Measurements from ENCODE around the gene RAB11FIP2. TPM values are rescaled to one million over a fixed set of nuclear protein-coding genes. Genes with fewer than 3 reads are reported as not detected.

RAB11FIP2 gene
- total RNA-seq, 1 donor from 2014 or later = 17.4 TPM

- no peaks in the 10 kb centered on the region for H3K4me1 ChIP-seq (ENCODE audit: insufficient read depth, low read length)
- H3K27me3 ChIP-seq (ENCODE audit: insufficient read depth, low read length) = no peaks in the 10 kb centered on the region
- no peaks in the 10 kb centered on the region for H3K4me1 Mint-ChIP-seq (ENCODE audit: low read depth, unreplicated experiment)
- no peaks in the 10 kb centered on the region for H3K27me3 Mint-ChIP-seq (ENCODE audit: low read depth, unreplicated experiment)
- H3K4me3 Mint-ChIP-seq (ENCODE audit: unreplicated experiment) = no peak overlapping the region
- H3K4me2 ChIP-seq (ENCODE audit: low read length) = peak overlapping the region; percentile 1
- no peak overlapping the region for H3K27ac ChIP-seq (ENCODE audit: low read depth, low read length)
- H3K36me3 ChIP-seq (ENCODE audit: insufficient read depth, low read length) = peaks cover 2% of the 10 kb centered on the region
- peaks cover 7% of the 10 kb centered on the region for H4K20me1 ChIP-seq (ENCODE audit: insufficient read depth, low read length)
- H3K79me2 ChIP-seq (ENCODE audit: insufficient read depth, low read length) = no peaks in the 10 kb centered on the region
- no peak for FAIRE-seq
- DNase-seq (ENCODE audit: low read depth) = no peak
- no peaks in the 10 kb centered on the region for H3K36me3 Mint-ChIP-seq (ENCODE audit: low read depth, unreplicated experiment)
- H3K9ac ChIP-seq (ENCODE audit: low read length) = no peak overlapping the region
- H2AFZ ChIP-seq (ENCODE audit: low read depth, low read length) = no peak overlapping the region
- TF ChIP-seq CTCF (IDR thresholded peaks at IDR 0.05; ENCODE audit: insufficient read depth, low read depth, low read length) (no peak), EZH2 (IDR thresholded peaks at IDR 0.05; ENCODE audit: insufficient read depth, low read length) (no peak)
- no peak overlapping the region for H3K4me3 ChIP-seq (ENCODE audit: insufficient read depth, low read depth, low read length)
- no peaks in the 10 kb centered on the region for H3K9me3 ChIP-seq (ENCODE audit: insufficient read depth, low read depth, low read length)
- H3K27ac Mint-ChIP-seq (ENCODE audit: unreplicated experiment) = no peak overlapping the region
- no peaks in the 10 kb centered on the region for H3K9me3 Mint-ChIP-seq (ENCODE audit: unreplicated experiment)
Measured at GRCh38 chr10:118017850-118018249, 28.9 kb downstream of the RAB11FIP2 start.

GRCh38 chr10:118017071-118017740 is 29.5 kb downstream of the RAB11FIP2 start:
- Histone ChIP-seq H3K4me1 (ENCODE audit: insufficient read depth, low read length) (no peaks in the 10 kb centered on the region), H3K4me2 (ENCODE audit: low read length) (no peak overlapping the region), H4K20me1 (ENCODE audit: insufficient read depth, low read length) (peaks cover 6% of the 10 kb centered on the region), H3K27ac (ENCODE audit: low read depth, low read length) (no peak overlapping the region), H3K79me2 (ENCODE audit: insufficient read depth, low read length) (no peaks in the 10 kb centered on the region), H3K36me3 (ENCODE audit: insufficient read depth, low read length) (peaks cover 2% of the 10 kb centered on the region), H3K9me3 (ENCODE audit: insufficient read depth, low read depth, low read length) (no peaks in the 10 kb centered on the region), H3K27me3 (ENCODE audit: insufficient read depth, low read length) (no peaks in the 10 kb centered on the region), H3K4me3 (ENCODE audit: insufficient read depth, low read depth, low read length) (no peak overlapping the region), H3K9ac (ENCODE audit: low read length) (no peak overlapping the region), H2AFZ (ENCODE audit: low read depth, low read length) (no peak overlapping the region)
- no peak overlapping the region for H3K4me3 Mint-ChIP-seq (ENCODE audit: unreplicated experiment)
- FAIRE-seq (no peak), DNase-seq (ENCODE audit: low read depth) (no peak)
- TF ChIP-seq CTCF (IDR thresholded peaks at IDR 0.05; ENCODE audit: insufficient read depth, low read depth, low read length) (no peak), EZH2 (IDR thresholded peaks at IDR 0.05; ENCODE audit: insufficient read depth, low read length) (no peak)
- H3K36me3 Mint-ChIP-seq (ENCODE audit: low read depth, unreplicated experiment) = no peaks in the 10 kb centered on the region
- H3K4me1 Mint-ChIP-seq (ENCODE audit: low read depth, unreplicated experiment) = no peaks in the 10 kb centered on the region
- H3K27me3 Mint-ChIP-seq (ENCODE audit: low read depth, unreplicated experiment) = no peaks in the 10 kb centered on the region
- H3K27ac Mint-ChIP-seq (ENCODE audit: unreplicated experiment) = no peak overlapping the region
- no peaks in the 10 kb centered on the region for H3K9me3 Mint-ChIP-seq (ENCODE audit: unreplicated experiment)

GRCh38 chr10:118012952-118013525 is 33.7 kb downstream of the RAB11FIP2 start:
- no peaks in the 10 kb centered on the region for H3K79me2 ChIP-seq (ENCODE audit: insufficient read depth, low read length)
- H3K4me3 ChIP-seq (ENCODE audit: insufficient read depth, low read depth, low read length) = no peak overlapping the region
- H3K36me3 ChIP-seq (ENCODE audit: insufficient read depth, low read length) = peaks cover 2% of the 10 kb centered on the region
- no peaks in the 10 kb centered on the region for H3K9me3 ChIP-seq (ENCODE audit: insufficient read depth, low read depth, low read length)
- Mint-ChIP-seq H3K27ac (ENCODE audit: unreplicated experiment) (no peak overlapping the region), H3K9me3 (ENCODE audit: unreplicated experiment) (no peaks in the 10 kb centered on the region), H3K36me3 (ENCODE audit: low read depth, unreplicated experiment) (no peaks in the 10 kb centered on the region), H3K27me3 (ENCODE audit: low read depth, unreplicated experiment) (no peaks in the 10 kb centered on the region), H3K4me1 (ENCODE audit: low read depth, unreplicated experiment) (no peaks in the 10 kb centered on the region), H3K4me3 (ENCODE audit: unreplicated experiment) (no peak overlapping the region)
- no peaks in the 10 kb centered on the region for H4K20me1 ChIP-seq (ENCODE audit: insufficient read depth, low read length)
- no peak overlapping the region for H3K9ac ChIP-seq (ENCODE audit: low read length)
- TF ChIP-seq EZH2 (IDR thresholded peaks at IDR 0.05; ENCODE audit: insufficient read depth, low read length) (no peak), CTCF (IDR thresholded peaks at IDR 0.05; ENCODE audit: insufficient read depth, low read depth, low read length) (no peak)
- no peak overlapping the region for H2AFZ ChIP-seq (ENCODE audit: low read depth, low read length)
- H3K27me3 ChIP-seq (ENCODE audit: insufficient read depth, low read length) = no peaks in the 10 kb centered on the region
- no peak for FAIRE-seq
- no peak overlapping the region for H3K4me2 ChIP-seq (ENCODE audit: low read length)
- H3K27ac ChIP-seq (ENCODE audit: low read depth, low read length) = no peak overlapping the region
- H3K4me1 ChIP-seq (ENCODE audit: insufficient read depth, low read length) = no peaks in the 10 kb centered on the region
- DNase-seq (ENCODE audit: low read depth) = no peak

All from astrocyte (in vitro differentiated cells and primary cell).